GM21825 (cell line): ENCODE data around the gene G2E3.

ENCODE experiments used
- ATAC-seq: cut with Tn5 transposase; IDR thresholded peaks from one replicate; pipeline ENCODE4 v1.9.1; 2021; ENCODE audit warnings: mild to moderate bottlenecking, moderate library complexity; ENCODE audit not compliant: unreplicated experiment

G2E3 gene

GRCh38 chr14:30648471-30648870 lies 89.5 kb downstream of the G2E3 start:
- ATAC-seq: no peak

- ATAC-seq: no peak
Measured at GRCh38 chr14:30651937-30652336, 93.0 kb downstream of the G2E3 start.

GRCh38 chr14:30655124-30655523 lies 96.2 kb downstream of the G2E3 start:
- no peak for ATAC-seq

DNA sequence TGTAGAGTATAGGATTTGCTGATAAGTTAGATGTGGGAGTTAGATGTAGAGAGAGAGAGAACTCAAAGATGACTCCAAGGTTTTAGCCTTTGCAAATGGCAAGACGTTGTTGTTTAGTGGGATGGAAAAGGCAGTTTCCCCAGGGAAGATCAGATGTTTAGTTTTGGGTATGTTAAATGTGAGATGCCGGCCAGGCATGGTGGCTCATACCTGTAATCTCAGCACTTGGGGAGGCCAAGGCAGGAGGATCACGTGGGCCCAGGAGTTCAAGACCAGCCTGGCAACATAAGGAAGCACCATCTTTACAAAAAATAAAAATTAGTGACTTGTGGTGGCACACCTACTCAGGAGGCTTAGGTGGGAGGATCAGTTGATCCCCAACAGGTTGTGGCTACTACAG lies 96.7 kb downstream of the G2E3 start:
- ATAC-seq: no peak

GRCh38 chr14:30656190-30656632 lies 97.3 kb downstream of the G2E3 start:
- ATAC-seq: no peak

- ATAC-seq: no peak
Measured at GRCh38 chr14:30657050-30657449, 98.1 kb downstream of the G2E3 start.

GRCh38 chr14:30657606-30658163 lies 98.7 kb downstream of the G2E3 start:
- ATAC-seq: no peak

DNA sequence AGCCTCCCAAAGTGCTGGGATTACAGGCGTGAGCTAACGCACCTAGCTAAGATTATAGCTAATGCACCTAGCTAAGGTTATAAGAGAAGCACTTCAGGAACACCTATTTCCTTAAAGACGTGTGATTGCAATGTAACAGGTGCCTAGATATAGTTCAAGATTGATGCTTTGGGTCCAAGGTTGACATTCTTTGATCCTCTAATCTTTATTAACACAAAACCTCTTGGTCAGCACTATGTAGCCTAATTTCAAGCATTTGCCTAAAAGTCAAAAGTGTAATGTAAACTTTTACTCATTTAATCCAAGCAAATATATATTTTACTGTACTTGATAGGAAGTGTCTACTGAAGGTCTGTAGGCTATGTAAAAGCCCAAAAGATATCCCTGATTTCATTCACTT lies 99.7 kb downstream of the G2E3 start:
- ATAC-seq: no peak

- no peak for ATAC-seq
Measured at GRCh38 chr14:30669594-30669993, 110.6 kb downstream of the G2E3 start.
